Panc1 (cell line): ENCODE measurements around the gene CYB561D1.

Experiments
- CTCF ChIP-seq: fragments of 450-650 bp; IDR thresholded peaks from 2 replicates; pipeline ENCODE4 v1.5.1; 2017; ENCODE audit warnings: mild to moderate bottlenecking
- POLR2AphosphoS5 ChIP-seq: IDR thresholded peaks from 2 replicates; pipeline ENCODE4 v1.6.1; 2012; ENCODE audit warnings: mild to moderate bottlenecking, low read depth, low read length, moderate library complexity
- REST ChIP-seq, 2 experiments: IDR thresholded peaks; 2 replicates each; pipeline ENCODE4 v1.6.1; 2011 to 2012; ENCODE audit warnings: low read depth in 2 of 2, control low read depth in 1 of 2, low read length in 1 of 2, mild to moderate bottlenecking in 1 of 2, moderate library complexity in 1 of 2; ENCODE audit not compliant: insufficient read depth in 1 of 2

DNA sequence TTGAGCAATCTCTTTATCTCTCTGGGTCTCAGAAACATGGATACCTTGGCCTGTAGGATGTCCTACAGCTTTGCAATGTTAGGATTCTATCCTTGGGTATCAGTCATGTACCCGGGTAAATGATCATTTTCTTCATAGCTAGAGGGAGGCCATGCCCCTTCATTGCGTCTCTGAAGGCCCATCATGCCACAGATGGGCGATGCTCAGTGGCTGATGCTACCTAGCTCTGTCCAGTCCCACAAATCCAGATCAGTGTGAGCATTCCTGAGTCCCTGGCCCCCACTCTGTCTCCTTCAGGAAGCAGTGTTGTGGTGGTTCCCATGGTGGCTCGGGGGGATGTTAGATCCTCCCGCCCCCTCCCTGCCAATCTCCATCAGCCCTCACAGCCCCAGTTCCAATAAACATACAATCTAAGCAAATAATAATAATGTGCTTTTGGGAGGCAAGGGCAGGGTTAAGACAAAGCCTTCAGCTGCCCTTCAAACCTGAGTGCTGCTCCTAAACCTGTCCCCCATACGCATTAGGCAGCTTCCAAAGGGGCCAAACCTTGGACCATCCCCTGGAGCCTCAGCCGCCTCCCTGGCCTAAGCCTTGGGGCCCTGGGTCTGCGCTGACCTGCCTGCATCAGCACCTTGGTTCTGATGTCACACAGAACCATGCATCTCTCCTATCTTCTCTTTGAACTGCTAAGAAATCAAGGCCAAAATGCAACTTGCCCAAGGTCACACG lies 45.1 kb downstream of the CYB561D1 start:
- no peak for TF ChIP-seq CTCF
- TF ChIP-seq POLR2AphosphoS5 = no peak
- no peak for TF ChIP-seq REST (IDR thresholded peaks at IDR 0.05; ENCODE audit: insufficient read depth in 1 of 2, low read depth in 2 of 2, low read length in 1 of 2)
